Caco-2 (cell line): Measurements from ENCODE around the gene C20orf141. TPM values are rescaled to one million over a fixed set of nuclear protein-coding genes. Genes with fewer than 3 reads are reported as not detected.

ENCODE experiments used
- BruUV-seq: library from RNA; stranded (reverse); fragments of 400-500 nt; replicated peaks from 2 replicates; lab custom pipeline; 2021; lab: Mats Ljungman, UMichigan
- CTCF ChIA-PET: fragments of 300-600 bp; sonication (Branson Sonifier 250); formaldehyde crosslinking; loops from one replicate; lab custom pipeline; 2022; ENCODE audit warnings: antibody characterized with exemption; lab: Charles Lee
- POLR2A ChIA-PET: fragments of 300-600 bp; sonication (Branson Sonifier 250); formaldehyde crosslinking; loops from one replicate; lab custom pipeline; 2022; ENCODE audit warnings: antibody characterized with exemption; lab: Charles Lee
- DNase-seq, 2 experiments: peaks; one replicate each; pipeline versions ENCODE4 v3.0.0 to v3.0.0-alpha.2; 2020 to 2022
- H3K27me3 ChIP-seq: replicated peaks from 2 replicates; pipeline ENCODE4 v1.6.0; 2011; ENCODE audit warnings: low read length; ENCODE audit not compliant: control insufficient read depth, insufficient read depth
- H3K36me3 ChIP-seq: 2 replicates; pipeline ENCODE4 v1.5.1; 2011; ENCODE audit warnings: low read length; ENCODE audit not compliant: control insufficient read depth, insufficient read depth
- H3K4me1 ChIP-seq: fragments of 250-450 bp; sonication (Bioruptor Pico); 2 replicates; pipeline ENCODE4 v1.5.1; 2020; ENCODE audit warnings: mild to moderate bottlenecking
- H3K4me3 ChIP-seq: 2 replicates; pipeline ENCODE4 v1.5.1; 2011; ENCODE audit warnings: low read depth, mild to moderate bottlenecking, control low read depth, low read length
- H3K9me3 ChIP-seq: fragments of 250-450 bp; sonication (Bioruptor Pico); 2 replicates; pipeline ENCODE4 v1.5.1; 2020; ENCODE audit warnings: mild to moderate bottlenecking, moderate library complexity
- H3K27ac Mint-ChIP-seq: one replicate; pipeline ENCODE4 v1.8.0; 2022; ENCODE audit warnings: mixed read lengths; ENCODE audit not compliant: unreplicated experiment
- H3K27me3 Mint-ChIP-seq: one replicate; pipeline ENCODE4 v1.8.0; 2022; ENCODE audit warnings: mixed read lengths; ENCODE audit not compliant: insufficient read depth, unreplicated experiment
- H3K36me3 Mint-ChIP-seq: one replicate; pipeline ENCODE4 v1.8.0; 2022; ENCODE audit warnings: mild to moderate bottlenecking, mixed read lengths; ENCODE audit not compliant: insufficient read depth, unreplicated experiment
- H3K4me1 Mint-ChIP-seq: one replicate; pipeline ENCODE4 v1.8.0; 2022; ENCODE audit warnings: low read depth, mixed read lengths; ENCODE audit not compliant: unreplicated experiment
- H3K4me3 Mint-ChIP-seq: one replicate; pipeline ENCODE4 v1.8.0; 2022; ENCODE audit warnings: mild to moderate bottlenecking, moderate library complexity, mixed read lengths; ENCODE audit not compliant: unreplicated experiment
- H3K9me3 Mint-ChIP-seq: one replicate; pipeline ENCODE4 v1.8.0; 2022; ENCODE audit warnings: mixed read lengths; ENCODE audit not compliant: unreplicated experiment
- intact Hi-C: fragments of 100-400 bp; cut with micrococcal nuclease; formaldehyde crosslinking; loops from one replicate; pipeline ENCODE4 v1.10.0; 2022; ENCODE audit not compliant: unreplicated experiment
- total RNA-seq: library from RNA; stranded (reverse); gene quantifications from 2 replicates; pipeline ENCODE4 v1.2.3, GENCODE V29; 2022
- TF ChIP-seq, protein P1 (sequence below), 2 experiments: fragments of 200-600 bp in 1 of 2; IDR thresholded peaks; 1 replicate in 1 of 2; 2 replicates in 1 of 2; pipeline versions ENCODE4 v1.5.1 to v1.8.0; 2011 to 2022; ENCODE audit warnings: antibody characterized with exemption in 1 of 2, control low read depth in 1 of 2, inconsistent platforms in 1 of 2, low read depth in 1 of 2, low read length in 1 of 2, mild to moderate bottlenecking in 1 of 2, moderate library complexity in 1 of 2; ENCODE audit not compliant: insufficient read depth in 1 of 2, severe bottlenecking in 1 of 2, unreplicated experiment in 1 of 2

C20orf141 gene
- total RNA-seq, 1 experiment from 2014 or later = not detected

DNA sequence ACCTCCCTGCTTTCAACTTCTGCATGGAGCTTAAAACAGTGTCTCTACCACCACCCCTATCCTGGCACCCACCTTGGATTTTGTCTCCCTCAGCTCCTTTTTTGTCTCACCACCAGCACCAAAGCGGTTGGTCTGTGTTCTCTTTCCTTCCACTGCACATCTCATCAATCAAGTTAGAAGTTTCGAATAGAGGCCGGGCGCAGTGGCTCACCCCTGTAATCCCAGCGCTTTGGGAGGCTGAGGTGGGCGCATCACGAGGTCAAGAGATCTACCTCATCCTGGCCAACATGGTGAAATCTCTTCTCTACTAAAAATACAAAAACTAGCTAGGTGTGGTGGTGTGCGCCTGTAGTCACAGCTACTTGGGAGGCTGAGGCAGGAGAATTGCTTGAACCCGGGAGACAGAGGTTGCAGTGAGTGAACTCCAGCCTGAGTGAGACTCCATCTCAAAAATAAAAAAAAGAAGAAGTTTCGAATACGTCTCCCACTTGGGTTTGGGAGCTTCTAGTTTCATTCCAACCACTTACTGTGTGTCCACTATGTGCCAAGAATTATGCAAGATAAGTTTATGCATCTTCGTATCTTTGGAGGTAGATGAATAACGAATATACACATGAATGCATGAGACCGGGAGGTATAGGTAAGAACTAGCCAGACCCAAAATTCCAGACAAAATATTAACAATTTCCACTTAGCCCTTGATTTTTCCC lies 19.8 kb downstream of the C20orf141 start:
- no peak overlapping the region for H3K4me3 ChIP-seq
- Mint-ChIP-seq H3K36me3 (peaks cover 13% of the 10 kb centered on the region), H3K4me1 (peaks cover 5% of the 10 kb centered on the region), H3K4me3 (no peak overlapping the region), H3K9me3 (no peaks in the 10 kb centered on the region), H3K27ac (no peak overlapping the region), H3K27me3 (no peaks in the 10 kb centered on the region)
- no peaks in the 10 kb centered on the region for H3K27me3 ChIP-seq
- POLR2A ChIA-PET = interaction anchor here (0.5 to 0.6 kb wide), 3 partner anchors 38 to 299 kb away, joined by 3 to 4 read pairs (median 3); no protein-coding TSS in a partner anchor
- intact Hi-C loops = no loop called here
- peaks cover 4% of the 10 kb centered on the region for H3K36me3 ChIP-seq
- no peak for DNase-seq
- H3K4me1 ChIP-seq = peaks cover 4% of the 10 kb centered on the region; the same call in 1 of the 2 replicates
- no TSS peak for BruUV-seq
- CTCF ChIA-PET = no interaction called here
- H3K9me3 ChIP-seq = no peaks in the 10 kb centered on the region
- TF ChIP-seq, protein P1, sequence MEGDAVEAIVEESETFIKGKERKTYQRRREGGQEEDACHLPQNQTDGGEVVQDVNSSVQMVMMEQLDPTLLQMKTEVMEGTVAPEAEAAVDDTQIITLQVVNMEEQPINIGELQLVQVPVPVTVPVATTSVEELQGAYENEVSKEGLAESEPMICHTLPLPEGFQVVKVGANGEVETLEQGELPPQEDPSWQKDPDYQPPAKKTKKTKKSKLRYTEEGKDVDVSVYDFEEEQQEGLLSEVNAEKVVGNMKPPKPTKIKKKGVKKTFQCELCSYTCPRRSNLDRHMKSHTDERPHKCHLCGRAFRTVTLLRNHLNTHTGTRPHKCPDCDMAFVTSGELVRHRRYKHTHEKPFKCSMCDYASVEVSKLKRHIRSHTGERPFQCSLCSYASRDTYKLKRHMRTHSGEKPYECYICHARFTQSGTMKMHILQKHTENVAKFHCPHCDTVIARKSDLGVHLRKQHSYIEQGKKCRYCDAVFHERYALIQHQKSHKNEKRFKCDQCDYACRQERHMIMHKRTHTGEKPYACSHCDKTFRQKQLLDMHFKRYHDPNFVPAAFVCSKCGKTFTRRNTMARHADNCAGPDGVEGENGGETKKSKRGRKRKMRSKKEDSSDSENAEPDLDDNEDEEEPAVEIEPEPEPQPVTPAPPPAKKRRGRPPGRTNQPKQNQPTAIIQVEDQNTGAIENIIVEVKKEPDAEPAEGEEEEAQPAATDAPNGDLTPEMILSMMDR (IDR thresholded peaks at IDR 0.05; ENCODE audit: insufficient read depth in 1 of 2, low read depth in 1 of 2, low read length in 1 of 2, severe bottlenecking in 1 of 2, unreplicated experiment in 1 of 2) = no peak

DNA sequence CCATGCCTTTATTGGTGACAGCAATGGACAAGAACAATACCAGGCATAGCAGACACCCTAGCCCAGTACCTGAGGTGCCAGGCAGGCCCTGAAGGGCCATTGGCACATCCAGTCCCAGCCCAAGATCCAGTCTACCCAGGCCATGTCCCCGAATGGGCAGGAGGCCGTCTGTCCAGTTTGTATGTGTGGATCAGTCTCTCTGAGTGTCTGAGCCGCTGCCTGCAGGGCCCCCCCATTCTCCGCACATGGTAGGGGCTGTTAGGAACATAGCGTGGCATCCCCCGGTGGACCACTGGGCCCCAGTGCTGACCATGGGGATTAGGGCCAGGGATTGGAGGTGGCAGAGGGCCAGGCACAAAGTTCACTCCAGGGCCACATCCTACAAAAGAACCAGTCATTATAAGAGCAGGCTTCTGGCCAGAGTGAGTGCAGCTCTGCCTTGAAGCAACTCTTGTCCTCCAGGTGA lies 20.6 kb downstream of the C20orf141 start:
- H3K4me1 ChIP-seq = peaks cover 8% of the 10 kb centered on the region; the same call in 1 of the 2 replicates
- Mint-ChIP-seq H3K27ac (no peak overlapping the region), H3K4me3 (no peak overlapping the region), H3K9me3 (no peaks in the 10 kb centered on the region), H3K27me3 (no peaks in the 10 kb centered on the region), H3K36me3 (peaks cover 21% of the 10 kb centered on the region), H3K4me1 (peaks cover 7% of the 10 kb centered on the region)
- peaks cover 4% of the 10 kb centered on the region for H3K36me3 ChIP-seq
- POLR2A ChIA-PET = no interaction called here
- no peaks in the 10 kb centered on the region for H3K9me3 ChIP-seq
- CTCF ChIA-PET = no interaction called here
- no TSS peak for BruUV-seq
- H3K27me3 ChIP-seq = no peaks in the 10 kb centered on the region
- no peak overlapping the region for H3K4me3 ChIP-seq
- TF ChIP-seq, protein P1 (IDR thresholded peaks at IDR 0.05; ENCODE audit: insufficient read depth in 1 of 2, low read depth in 1 of 2, low read length in 1 of 2, severe bottlenecking in 1 of 2, unreplicated experiment in 1 of 2) = no peak
- intact Hi-C loops = no loop called here
- DNase-seq = no peak

DNA sequence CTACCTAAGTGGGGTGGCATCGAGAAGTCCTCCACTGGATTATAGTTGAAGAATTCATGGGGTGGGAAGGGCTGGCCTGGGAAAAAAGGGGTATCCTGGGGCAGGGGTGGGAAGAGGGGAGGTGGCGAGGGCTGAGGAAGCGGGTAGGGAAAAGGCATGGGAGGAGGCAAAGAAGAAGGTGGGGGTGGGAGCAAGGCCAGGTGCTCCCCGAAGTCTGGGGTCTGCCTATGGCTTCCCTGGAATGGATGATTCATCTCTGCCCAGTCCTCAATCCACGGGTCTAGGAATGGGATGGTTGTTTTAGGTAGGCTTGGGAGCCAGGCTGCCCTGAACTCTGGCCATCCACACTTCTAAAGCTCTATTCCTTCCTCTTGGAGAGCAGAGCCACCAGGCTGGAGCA lies 21.2 kb downstream of the C20orf141 start:
- Mint-ChIP-seq H3K27me3 (no peaks in the 10 kb centered on the region), H3K4me3 (no peak overlapping the region), H3K27ac (no peak overlapping the region), H3K36me3 (peaks cover 24% of the 10 kb centered on the region), H3K4me1 (peaks cover 7% of the 10 kb centered on the region), H3K9me3 (no peaks in the 10 kb centered on the region)
- Histone ChIP-seq H3K4me3 (no peak overlapping the region), H3K36me3 (peaks cover 4% of the 10 kb centered on the region), H3K9me3 (no peaks in the 10 kb centered on the region), H3K27me3 (no peaks in the 10 kb centered on the region), H3K4me1 (peaks cover 8% of the 10 kb centered on the region; the same call in 1 of the 2 replicates)
- no peak for DNase-seq
- intact Hi-C loops = no loop called here
- TF ChIP-seq, protein P1 (IDR thresholded peaks at IDR 0.05; ENCODE audit: insufficient read depth in 1 of 2, low read depth in 1 of 2, low read length in 1 of 2, severe bottlenecking in 1 of 2, unreplicated experiment in 1 of 2) = no peak
- BruUV-seq = TSS peak; percentile 4
- ChIA-PET POLR2A (no interaction called here), CTCF (no interaction called here)
